Mucosa of descending colon (tissue), 3 donors: ENCODE results near the gene ANGPT4. TPM values are rescaled to one million over a fixed set of nuclear protein-coding genes. Genes with fewer than 3 reads are reported as not detected.
A peak's percentile ranks its signal among the peaks of the same experiment; 100 is the strongest.

Source experiments
- ATAC-seq: fragments of 200-7000 bp; cut with Tn5 transposase; one replicate; pipeline ENCODE4 v1.9.1; 2020; ENCODE audit warnings: mild to moderate bottlenecking, moderate library complexity
- DNase-seq, 3 donors: peaks; one replicate each; pipeline ENCODE4 v3.0.0-alpha.2; 2020
- H3K36me3 ChIP-seq: fragments of 200-600 bp; one replicate; pipeline ENCODE4 v1.8.0; 2021; ENCODE audit warnings: low read depth, mild to moderate bottlenecking
- H3K4me1 ChIP-seq: fragments of 200-600 bp; one replicate; pipeline ENCODE4 v1.8.0; 2021; ENCODE audit warnings: low read depth, mild to moderate bottlenecking
- H3K4me3 ChIP-seq: fragments of 200-600 bp; one replicate; pipeline ENCODE4 v1.8.0; 2021; ENCODE audit warnings: mild to moderate bottlenecking
- H3K9me3 ChIP-seq: fragments of 200-600 bp; one replicate; pipeline ENCODE4 v1.8.0; 2021; ENCODE audit warnings: mild to moderate bottlenecking
- intact Hi-C, 2 donors: fragments of 100-400 bp; cut with DNase I in 1 of 2; cut with micrococcal nuclease in 1 of 2; formaldehyde crosslinking; loops; one replicate each; pipeline versions ENCODE4 v1.11.0 to v1.11.1; 2022; cut with DNase I, micrococcal nuclease
- total RNA-seq, 3 donors: library from RNA; stranded (reverse); fragmentation: NEBNext Ultra II Directional in 2 of 3; extraction: Animal tissue kit (Norgen Biotek cat#: 25700) in 2 of 3; gene quantifications; one replicate each; pipeline versions ENCODE4 v1.2.1 to v1.2.4, GENCODE V29; 2021 to 2023
- TF ChIP-seq, protein P1 (sequence below): fragments of 200-600 bp; IDR thresholded peaks from one replicate; pipeline ENCODE4 v1.8.0; 2022; ENCODE audit warnings: antibody characterized with exemption, mild to moderate bottlenecking
- donor health status: DM: no; HTN: no; CAD: no; lungs with moderate emphysema.
- donor health status: DM: no; HTN: no; CAD: no.
- donor health status: DM: no; HTN: yes; CAD: no.

ANGPT4 gene
- total RNA-seq, 3 donors from 2014 or later: 0.05 TPM; not detected in 2

DNA sequence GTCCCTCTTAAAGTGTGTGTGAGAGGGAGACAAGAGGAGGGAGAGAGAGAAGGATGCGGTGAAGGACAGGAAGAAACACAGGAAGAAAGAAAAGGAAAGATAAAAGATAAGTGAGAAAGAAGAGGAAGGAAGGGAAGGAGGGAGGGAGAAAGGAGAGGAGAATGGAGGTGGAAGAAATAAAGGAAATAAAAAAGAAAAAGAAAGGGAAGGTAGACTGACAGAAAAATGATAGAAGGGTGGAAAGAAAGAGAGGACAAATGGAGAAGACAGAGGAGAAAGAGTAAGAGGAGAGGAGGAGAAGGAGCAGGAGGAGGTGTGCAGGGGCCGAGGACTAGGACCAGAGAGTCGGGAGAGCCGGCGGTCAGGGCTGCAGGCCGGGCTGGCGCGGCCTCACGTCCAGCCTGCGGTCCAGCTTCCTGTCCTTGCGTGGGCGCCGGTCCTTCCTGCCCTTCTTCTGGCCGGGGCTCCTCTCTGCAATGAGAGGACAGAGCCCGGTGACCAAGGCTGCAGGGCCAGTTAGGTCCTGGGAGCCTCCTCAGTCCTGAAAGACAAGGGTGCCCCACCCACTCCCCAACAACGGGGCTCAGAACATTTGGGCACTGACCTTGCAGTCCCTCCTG, 44.0 kb upstream of the ANGPT4 start:
- no peak overlapping the region for H3K4me3 ChIP-seq
- TF ChIP-seq, protein P1, sequence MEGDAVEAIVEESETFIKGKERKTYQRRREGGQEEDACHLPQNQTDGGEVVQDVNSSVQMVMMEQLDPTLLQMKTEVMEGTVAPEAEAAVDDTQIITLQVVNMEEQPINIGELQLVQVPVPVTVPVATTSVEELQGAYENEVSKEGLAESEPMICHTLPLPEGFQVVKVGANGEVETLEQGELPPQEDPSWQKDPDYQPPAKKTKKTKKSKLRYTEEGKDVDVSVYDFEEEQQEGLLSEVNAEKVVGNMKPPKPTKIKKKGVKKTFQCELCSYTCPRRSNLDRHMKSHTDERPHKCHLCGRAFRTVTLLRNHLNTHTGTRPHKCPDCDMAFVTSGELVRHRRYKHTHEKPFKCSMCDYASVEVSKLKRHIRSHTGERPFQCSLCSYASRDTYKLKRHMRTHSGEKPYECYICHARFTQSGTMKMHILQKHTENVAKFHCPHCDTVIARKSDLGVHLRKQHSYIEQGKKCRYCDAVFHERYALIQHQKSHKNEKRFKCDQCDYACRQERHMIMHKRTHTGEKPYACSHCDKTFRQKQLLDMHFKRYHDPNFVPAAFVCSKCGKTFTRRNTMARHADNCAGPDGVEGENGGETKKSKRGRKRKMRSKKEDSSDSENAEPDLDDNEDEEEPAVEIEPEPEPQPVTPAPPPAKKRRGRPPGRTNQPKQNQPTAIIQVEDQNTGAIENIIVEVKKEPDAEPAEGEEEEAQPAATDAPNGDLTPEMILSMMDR: no peak
- H3K36me3 ChIP-seq: no peaks in the 10 kb centered on the region
- intact Hi-C loops: loop anchor here (5.0 kb wide), 1 partner anchor 143 kb away; no protein-coding TSS in a partner anchor
- DNase-seq: no peak
- no peak for ATAC-seq
- H3K4me1 ChIP-seq: no peaks in the 10 kb centered on the region
- H3K9me3 ChIP-seq: no peaks in the 10 kb centered on the region

DNA sequence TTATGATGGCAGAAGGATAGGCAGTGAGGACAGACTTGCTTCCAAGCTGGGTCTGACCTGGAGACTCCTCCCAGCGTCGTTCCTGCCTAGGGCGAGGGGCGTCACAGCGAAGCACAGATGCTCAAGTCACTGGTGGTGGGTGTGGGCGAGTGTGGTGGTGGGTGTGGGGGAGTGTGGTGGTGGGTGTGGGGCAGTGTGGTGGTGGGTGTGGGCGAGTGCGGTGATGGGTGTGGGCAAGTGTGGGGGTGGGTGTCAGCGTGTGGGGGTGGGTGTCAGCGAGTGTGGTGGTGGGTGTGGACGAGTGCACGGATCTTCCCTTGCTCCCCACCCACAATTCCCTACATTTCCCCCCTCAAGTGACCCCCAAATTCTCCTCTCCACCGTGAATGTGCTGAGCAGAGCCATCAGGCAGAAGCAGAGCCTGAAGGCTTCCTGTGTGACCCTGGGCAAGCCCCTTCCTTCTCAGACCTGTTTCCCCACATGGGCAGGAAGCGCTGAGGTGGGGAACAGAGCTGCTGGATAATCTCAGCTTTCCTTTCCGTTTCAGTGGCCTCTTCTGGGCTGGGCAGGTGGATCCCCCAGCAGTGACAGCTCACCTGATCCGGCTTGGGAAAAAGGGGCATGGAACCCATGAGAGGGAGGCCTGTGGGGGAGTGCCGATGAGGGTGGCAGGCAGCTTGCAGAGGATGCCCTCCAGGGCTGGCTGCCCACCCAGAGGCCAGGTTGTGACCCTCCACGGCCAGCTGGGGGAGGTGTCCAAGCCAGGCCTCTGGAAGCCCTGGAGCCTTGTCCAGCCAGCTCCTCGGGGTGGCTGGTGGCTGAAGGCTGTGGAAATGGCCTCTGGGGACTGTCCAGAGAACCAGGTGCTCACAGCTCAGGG, 43.0 kb upstream of the ANGPT4 start:
- DNase-seq (no peak), ATAC-seq (no peak)
- no peaks in the 10 kb centered on the region for H3K9me3 ChIP-seq
- no peaks in the 10 kb centered on the region for H3K36me3 ChIP-seq
- no peak overlapping the region for H3K4me3 ChIP-seq
- intact Hi-C loops: loop anchor here (5.0 kb wide), 1 partner anchor 142 kb away; no protein-coding TSS in a partner anchor
- TF ChIP-seq, protein P1: no peak
- H3K4me1 ChIP-seq: no peaks in the 10 kb centered on the region

DNA sequence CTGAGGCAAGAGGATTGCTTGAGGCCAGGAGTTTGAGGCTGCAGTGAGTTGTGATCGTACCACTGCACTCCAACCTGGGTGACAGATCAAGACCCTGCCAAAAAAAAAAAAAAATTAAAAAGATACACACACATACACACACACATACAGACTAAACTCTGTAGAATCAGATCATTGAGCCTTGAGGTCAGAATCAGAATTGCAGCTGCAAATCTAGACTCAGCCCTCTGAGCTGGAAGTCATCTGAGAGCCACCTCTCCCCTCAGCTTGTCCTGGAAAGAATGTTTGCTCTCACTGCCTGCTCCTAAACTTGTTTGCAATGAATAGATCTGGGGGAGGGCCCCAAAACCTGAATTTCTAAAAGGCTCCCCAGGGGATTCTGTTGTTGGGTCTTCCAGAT, 41.4 kb upstream of the ANGPT4 start:
- intact Hi-C loops: loop anchor here (5.0 kb wide), 1 partner anchor 140 kb away; no protein-coding TSS in a partner anchor
- no peaks in the 10 kb centered on the region for H3K4me1 ChIP-seq
- no peaks in the 10 kb centered on the region for H3K36me3 ChIP-seq
- DNase-seq (no peak), ATAC-seq (no peak)
- no peak overlapping the region for H3K4me3 ChIP-seq
- no peaks in the 10 kb centered on the region for H3K9me3 ChIP-seq
- TF ChIP-seq, protein P1: no peak

DNA sequence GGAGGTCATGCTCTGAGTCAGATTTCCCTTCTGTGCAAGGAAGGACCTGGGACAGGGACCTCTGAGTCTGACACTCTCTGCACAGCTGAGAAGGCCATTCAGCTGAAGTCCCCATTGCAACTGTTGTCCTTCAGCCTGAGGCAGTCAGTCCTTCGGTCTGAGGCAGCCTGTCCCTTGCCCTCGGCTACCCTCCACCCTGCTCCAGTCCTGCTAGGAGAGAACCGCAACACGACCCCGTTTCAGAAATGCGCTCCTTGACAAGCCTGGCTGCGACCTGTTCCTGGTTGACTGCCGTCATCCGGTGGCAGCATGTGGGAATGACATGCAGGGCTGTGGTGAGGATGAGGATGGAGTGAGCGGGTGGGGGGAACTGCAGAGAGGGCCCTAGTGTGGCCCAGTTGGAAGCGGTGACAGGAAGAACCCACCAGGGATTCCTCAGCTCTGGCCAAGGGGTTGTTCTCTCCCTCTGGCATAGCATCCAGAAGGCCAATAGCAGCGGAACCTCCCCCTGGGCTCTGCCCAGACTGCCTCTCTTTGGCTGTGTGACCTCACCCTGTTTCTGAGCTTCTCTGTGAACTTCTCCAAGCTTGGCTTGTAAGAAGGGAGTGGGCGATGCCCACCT, 40.3 kb upstream of the ANGPT4 start:
- no peaks in the 10 kb centered on the region for H3K4me1 ChIP-seq
- DNase-seq (peak; percentile 57 to 77 (median 73)), ATAC-seq (peak; percentile 83)
- TF ChIP-seq, protein P1: peak; percentile 89
- no peaks in the 10 kb centered on the region for H3K9me3 ChIP-seq
- H3K4me3 ChIP-seq: no peak overlapping the region
- intact Hi-C loops: loop anchor here (5.0 kb wide), 1 partner anchor 139 kb away; no protein-coding TSS in a partner anchor
- no peaks in the 10 kb centered on the region for H3K36me3 ChIP-seq

DNA sequence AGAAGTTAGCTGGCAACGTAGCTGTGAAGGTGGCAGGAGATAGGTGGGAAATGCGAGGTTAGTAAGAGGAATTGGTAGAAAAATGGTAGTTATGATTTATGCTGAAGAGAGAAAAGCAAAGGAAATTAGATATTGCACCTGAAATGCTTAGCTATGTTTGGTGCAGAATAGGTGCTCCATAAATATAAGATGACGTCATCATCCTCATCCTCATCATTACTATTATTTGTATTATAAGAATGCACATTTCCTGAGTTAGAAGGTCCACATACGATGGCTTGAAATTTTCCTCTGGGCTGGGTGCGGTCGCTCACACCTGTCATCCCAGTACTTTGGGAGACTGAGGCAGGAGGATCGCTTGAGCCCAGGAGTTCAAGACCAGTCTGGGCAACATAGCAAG, 39.5 kb upstream of the ANGPT4 start:
- DNase-seq (no peak), ATAC-seq (no peak)
- intact Hi-C loops: loop anchor here (5.0 kb wide), 1 partner anchor 138 kb away; no protein-coding TSS in a partner anchor
- TF ChIP-seq, protein P1: no peak
- Histone ChIP-seq H3K4me1 (no peaks in the 10 kb centered on the region), H3K4me3 (no peak overlapping the region), H3K36me3 (no peaks in the 10 kb centered on the region), H3K9me3 (no peaks in the 10 kb centered on the region)
